ENCODE measurements around the gene SUFU.

The SUFU gene

DNA sequence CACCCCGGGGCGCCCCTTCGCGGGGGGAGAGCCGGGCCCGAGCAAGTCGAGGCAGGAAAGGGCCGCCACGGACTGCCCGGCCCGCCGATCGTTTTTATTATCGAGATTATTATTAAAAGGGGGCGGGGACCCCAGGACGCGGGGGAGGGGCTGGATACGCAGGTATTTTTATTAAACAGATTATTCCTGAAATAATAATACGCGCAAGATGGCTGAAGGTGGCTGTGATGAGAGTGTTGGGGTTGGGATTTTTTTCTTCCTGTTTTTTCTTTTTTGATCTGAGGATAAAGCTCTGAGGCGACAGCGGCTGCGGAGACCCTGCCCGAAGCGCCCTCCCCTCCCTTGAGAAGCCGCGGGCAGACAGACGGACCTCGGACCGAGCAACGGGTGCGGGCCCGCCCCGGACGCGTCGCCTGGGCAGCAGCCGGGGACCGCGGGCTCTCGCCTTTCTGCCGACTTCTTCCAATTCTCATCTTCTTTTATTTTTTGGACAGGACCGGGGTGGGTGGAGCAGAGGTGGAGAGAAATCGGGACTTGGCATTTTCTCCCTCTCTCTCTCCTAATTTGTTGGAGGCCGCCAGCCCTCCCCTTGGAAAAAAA is 139.1 kb downstream of the SUFU start:
- Histone ChIP-seq H3K27ac (peak overlapping the region; percentile 93 to 100), H3K4me3 (peak overlapping the region; percentile 77)
- peak; percentile 84 for DNase-seq (ENCODE audit: low spot score)
- TF ChIP-seq CTCF (IDR thresholded peaks at IDR 0.05): no peak

DNA sequence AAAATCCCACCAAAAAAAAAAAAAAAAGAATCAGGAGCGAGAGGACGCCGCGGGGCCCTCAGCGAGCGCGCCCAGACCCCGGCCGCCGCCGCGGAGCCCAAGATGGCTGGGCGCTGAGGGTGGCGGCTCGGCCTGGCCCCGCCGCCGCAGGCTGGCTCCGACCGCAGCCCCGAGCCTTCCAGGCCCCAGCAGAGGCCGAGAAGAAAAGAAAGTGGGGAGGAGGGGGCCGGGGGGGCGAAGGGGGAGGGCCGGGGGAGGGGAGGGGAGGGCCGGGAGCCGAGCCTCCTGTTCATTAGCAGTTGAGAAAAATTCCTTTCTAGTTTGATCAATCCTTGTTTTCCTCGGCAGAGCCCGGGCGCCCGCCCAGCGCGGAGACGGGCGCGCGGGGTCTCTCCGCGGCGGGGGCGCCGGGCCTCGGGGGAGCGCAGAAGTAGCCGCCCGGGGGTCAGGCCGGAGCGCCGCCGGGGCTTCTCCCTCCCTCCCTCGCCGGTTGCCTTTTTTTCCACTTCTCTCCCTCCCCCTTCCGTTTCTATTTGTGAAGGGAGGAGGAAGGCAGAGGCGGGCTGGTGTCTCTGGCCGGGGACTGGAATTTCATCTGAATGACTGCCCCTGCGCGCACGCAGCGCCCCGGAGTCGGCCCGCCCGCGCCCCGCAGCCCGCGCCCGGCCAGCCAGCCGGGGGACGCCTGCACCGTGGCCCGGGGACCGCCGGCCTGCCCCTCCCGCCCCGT is 139.7 kb downstream of the SUFU start:
- peak overlapping the region; percentile 77 for H3K4me3 ChIP-seq
- peak overlapping the region; percentile 93 to 100 for H3K27ac ChIP-seq
- DNase-seq (ENCODE audit: low spot score): no peak
- TF ChIP-seq CTCF (IDR thresholded peaks at IDR 0.05): no peak

DNA sequence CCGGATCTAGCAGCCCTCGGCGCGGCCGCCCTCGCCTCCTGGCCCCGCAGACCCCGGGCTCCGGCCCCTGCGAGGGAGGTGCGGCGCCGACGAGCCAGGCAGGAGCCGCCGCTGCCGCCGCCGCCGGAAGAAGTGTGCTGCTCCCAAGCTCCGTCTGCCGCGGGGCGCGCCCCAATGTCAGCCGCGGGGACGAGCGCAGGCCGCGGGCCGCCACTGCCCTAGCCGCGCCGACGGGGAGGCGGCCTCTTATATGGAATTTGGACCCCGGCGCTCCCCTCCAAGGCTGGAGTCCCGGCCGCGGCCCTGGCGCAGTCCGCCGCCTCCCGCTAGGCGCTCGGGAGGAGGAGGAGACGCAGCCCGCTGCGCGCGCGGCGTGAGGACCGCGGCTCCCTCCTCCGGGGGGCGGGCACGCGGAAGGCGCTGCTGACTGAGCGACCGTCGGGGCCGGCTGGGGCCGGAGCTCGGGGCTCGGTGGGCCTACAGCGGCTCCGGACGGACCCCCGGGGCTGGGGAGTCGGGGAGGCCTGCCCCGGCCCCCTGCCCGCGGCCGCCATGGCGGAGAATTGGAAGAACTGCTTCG is 140.4 kb downstream of the SUFU start, which contains the start of gene TRIM8:
TSS of gene TRIM8 (plus strand) at position 414 of the 580 bp plus-strand sequence. CDS start at position 553, 139 bp downstream.
- Histone ChIP-seq H3K4me3 (peak within 1 kb of the TSS; percentile 77), H3K27ac (peak within 1 kb of the TSS; percentile 93 to 100)
- DNase-seq (ENCODE audit: low spot score): no peak
- no peak for TF ChIP-seq CTCF (IDR thresholded peaks at IDR 0.05)

DNA sequence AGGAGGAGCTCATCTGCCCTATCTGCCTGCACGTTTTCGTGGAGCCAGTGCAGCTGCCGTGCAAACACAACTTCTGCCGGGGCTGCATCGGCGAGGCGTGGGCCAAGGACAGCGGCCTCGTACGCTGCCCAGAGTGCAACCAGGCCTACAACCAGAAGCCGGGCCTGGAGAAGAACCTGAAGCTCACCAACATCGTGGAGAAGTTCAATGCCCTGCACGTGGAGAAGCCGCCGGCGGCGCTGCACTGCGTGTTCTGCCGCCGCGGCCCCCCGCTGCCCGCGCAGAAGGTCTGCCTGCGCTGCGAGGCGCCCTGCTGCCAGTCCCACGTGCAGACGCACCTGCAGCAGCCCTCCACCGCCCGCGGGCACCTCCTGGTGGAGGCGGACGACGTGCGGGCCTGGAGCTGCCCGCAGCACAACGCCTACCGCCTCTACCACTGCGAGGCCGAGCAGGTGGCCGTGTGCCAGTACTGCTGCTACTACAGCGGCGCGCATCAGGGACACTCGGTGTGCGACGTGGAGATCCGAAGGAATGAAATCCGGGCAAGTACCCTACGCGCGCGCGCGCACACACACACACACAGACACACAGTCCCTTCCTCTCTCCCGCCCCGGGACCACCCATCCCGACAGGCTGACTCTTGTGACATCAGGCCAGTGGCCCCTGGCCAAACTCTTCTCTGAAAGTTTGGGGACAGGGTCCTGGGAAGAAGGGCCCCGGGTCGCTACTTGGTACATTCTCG is 141.0 kb downstream of the SUFU start:
- peak overlapping the region; percentile 93 to 100 for H3K27ac ChIP-seq
- peak; percentile 89 for DNase-seq (ENCODE audit: low spot score)
- peak; percentile 41 for TF ChIP-seq CTCF (IDR thresholded peaks at IDR 0.05)
- H3K4me3 ChIP-seq: peak overlapping the region; percentile 77

DNA sequence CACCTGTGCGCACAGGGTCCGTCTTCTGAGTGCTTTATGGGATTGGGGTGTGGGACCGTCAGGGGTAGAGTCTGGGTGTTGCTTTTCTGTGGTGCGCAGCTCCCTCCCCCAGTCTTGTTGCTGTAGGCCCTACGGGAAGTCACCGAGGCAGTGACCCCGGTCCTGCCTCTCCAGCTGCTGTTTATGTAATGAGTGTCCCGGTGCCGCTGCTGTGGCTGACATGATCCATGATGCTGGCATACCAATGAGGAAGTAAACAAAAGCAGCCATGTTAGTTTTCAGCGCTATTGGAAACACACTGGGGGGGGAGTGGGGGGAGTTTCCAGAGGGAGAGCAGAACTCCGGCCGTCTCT is 141.6 kb downstream of the SUFU start:
- H3K27ac ChIP-seq: peak overlapping the region; percentile 93 to 100
- peak; percentile 90 for DNase-seq (ENCODE audit: low spot score)
- no peak for TF ChIP-seq CTCF (IDR thresholded peaks at IDR 0.05)
- peak overlapping the region; percentile 77 for H3K4me3 ChIP-seq

DNA sequence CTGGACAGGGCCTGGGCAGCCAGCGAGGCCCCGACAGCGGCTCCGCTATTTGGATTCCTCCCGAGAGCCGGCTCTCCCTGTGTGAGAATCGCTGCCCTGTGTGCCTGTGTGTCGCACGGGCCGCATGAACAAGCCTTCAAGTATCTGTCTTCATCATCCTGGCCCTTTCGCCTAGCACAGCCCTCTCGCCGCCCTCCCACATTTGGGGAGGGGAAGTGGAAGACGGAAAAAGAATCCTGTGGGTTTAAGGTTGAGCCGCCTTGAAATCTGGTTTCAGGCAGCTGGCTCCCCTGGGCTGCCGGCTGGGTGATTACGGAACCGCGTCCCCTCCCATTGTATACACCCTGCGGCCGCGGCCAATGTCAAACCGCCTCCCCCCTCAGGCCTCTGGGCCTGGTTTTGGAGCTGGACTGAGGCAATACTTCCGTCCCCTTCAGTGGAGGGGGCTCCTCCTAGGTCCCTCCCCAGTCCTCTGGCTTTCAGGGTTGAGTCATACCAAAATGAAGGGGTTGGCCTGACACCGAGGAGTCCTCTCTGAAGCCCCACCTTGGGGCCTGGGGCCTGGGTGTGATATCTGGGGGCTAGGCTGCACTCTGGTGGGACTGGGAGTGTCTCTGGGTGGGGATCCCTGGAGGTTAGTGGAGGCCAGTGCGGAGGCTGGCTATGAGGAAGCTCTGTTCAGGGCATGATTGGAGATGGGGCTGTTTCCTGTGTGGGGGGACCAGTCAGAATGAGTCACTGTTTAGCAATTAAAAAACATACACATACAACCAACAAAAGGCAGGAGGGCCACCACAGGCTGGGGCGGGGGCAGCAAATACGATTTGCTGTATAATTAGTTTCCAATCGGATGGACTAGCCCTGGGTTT is 142.2 kb downstream of the SUFU start:
- DNase-seq (ENCODE audit: low spot score): peak; percentile 99
- Histone ChIP-seq H3K27ac (peak overlapping the region; percentile 93 to 100), H3K4me3 (peak overlapping the region; percentile 77)
- TF ChIP-seq CTCF (IDR thresholded peaks at IDR 0.05): no peak
